Sigmoid colon (tissue), 7 donors: Measurements from ENCODE around the gene ADAMTS12. TPM values are rescaled to one million over a fixed set of nuclear protein-coding genes. Genes with fewer than 3 reads are reported as not detected.
A peak's percentile ranks its signal among the peaks of the same experiment; 100 is the strongest.

Source experiments
- DNase-seq: peaks from one replicate; pipeline ENCODE4 v3.0.0-alpha.2; 2019
- H3K27ac ChIP-seq, 4 donors: fragments of 200-600 bp; sonication (generic); one replicate each; pipeline ENCODE4 v1.5.1; 2016 to 2019; ENCODE audit warnings: mild to moderate bottlenecking in 1 of 4
- H3K27me3 ChIP-seq, 3 donors: fragments of 200-600 bp; sonication (generic); one replicate each; pipeline ENCODE4 v1.5.1; 2019; ENCODE audit warnings: mild to moderate bottlenecking in 1 of 3
- H3K36me3 ChIP-seq, 4 donors: fragments of 200-600 bp; sonication (generic); one replicate each; pipeline ENCODE4 v1.5.1; 2016 to 2019
- H3K4me1 ChIP-seq, 4 donors: fragments of 200-600 bp; sonication (generic); one replicate each; pipeline ENCODE4 v1.5.1; 2017 to 2019
- H3K4me3 ChIP-seq, 4 donors: fragments of 200-600 bp; sonication (generic); one replicate each; pipeline ENCODE4 v1.5.1; 2017 to 2019; ENCODE audit warnings: mild to moderate bottlenecking in 2 of 4, moderate library complexity in 1 of 4
- H3K9me3 ChIP-seq, 4 donors: fragments of 200-600 bp in 3 of 4; sonication (generic) in 3 of 4; one replicate each; pipeline versions ENCODE4 v1.5.1 to v1.6.1; 2013 to 2019
- EP300 ChIP-seq, 4 donors: sonication (generic); formaldehyde crosslinking; IDR thresholded peaks; one replicate each; pipeline ENCODE4 v1.6.1; 2017; ENCODE audit warnings: antibody characterized with exemption in 4 of 4
- POLR2A ChIP-seq, 2 donors: fragments of 450-650 bp; IDR thresholded peaks; one replicate each; pipeline ENCODE4 v1.6.1; 2016; ENCODE audit warnings: antibody characterized with exemption in 2 of 2, mild to moderate bottlenecking in 2 of 2, moderate library complexity in 2 of 2
- POLR2AphosphoS5 ChIP-seq, 4 donors: sonication (generic); formaldehyde crosslinking; IDR thresholded peaks; one replicate each; pipeline ENCODE4 v1.6.1; 2017; ENCODE audit warnings: antibody characterized with exemption in 4 of 4
- WGBS, 2 donors: extraction: QIAGEN DNeasy Blood & Tissue Kit; methylation state at CpG; one replicate each; pipeline ENCODE4 v1.1.7; 2013; 5-methylcytosine and 5-hydroxymethylcytosine counted together
- intact Hi-C: fragments of 100-400 bp; cut with DNase I; formaldehyde crosslinking; loops from one replicate; pipeline ENCODE4 v1.15.1; 2023
- polyA plus RNA-seq, 3 donors: library from polyadenylated mRNA; stranded (reverse); fragments of 200-250 nt; gene quantifications; one replicate each; pipeline ENCODE4 v1.2.3, GENCODE V29; 2013
- total RNA-seq, 4 donors: library from RNA; depleted of rRNA; stranded (reverse); fragments of >200 nt; gene quantifications; one replicate each; pipeline ENCODE4 v1.1.0, GENCODE V29; 2016
- TF ChIP-seq, protein P1 (sequence below), 4 experiments: fragments of 450-650 bp in 3 of 4; fragments of 200-600 bp in 1 of 4; IDR thresholded peaks; one replicate each; pipeline ENCODE4 v1.5.1; 2016 to 2019; ENCODE audit warnings: antibody characterized with exemption in 4 of 4, mild to moderate bottlenecking in 3 of 4, moderate library complexity in 2 of 4
- donor health status: healthy with polysubstance abuse.
- donor health status: Bipolar disorder and iron deficiency.
- donor health status: healthy.

The ADAMTS12 gene
- total and polyA plus RNA-seq, 7 donors: 0.42 to 5.4 (median 2.7) TPM; not detected in 1

GRCh38 chr5:33715661-33716060 is 176.1 kb downstream of the ADAMTS12 start:
- WGBS, 2 donors: 38 to 62% methylated on average over 1 of the region's 1 CpG
- no peak overlapping the region for H3K27ac ChIP-seq
- intact Hi-C loops: no loop called here
- TF ChIP-seq POLR2A (IDR thresholded peaks at IDR 0.05) (no peak), POLR2AphosphoS5 (IDR thresholded peaks at IDR 0.05) (no peak), EP300 (IDR thresholded peaks at IDR 0.05) (no peak)
- TF ChIP-seq, protein P1, sequence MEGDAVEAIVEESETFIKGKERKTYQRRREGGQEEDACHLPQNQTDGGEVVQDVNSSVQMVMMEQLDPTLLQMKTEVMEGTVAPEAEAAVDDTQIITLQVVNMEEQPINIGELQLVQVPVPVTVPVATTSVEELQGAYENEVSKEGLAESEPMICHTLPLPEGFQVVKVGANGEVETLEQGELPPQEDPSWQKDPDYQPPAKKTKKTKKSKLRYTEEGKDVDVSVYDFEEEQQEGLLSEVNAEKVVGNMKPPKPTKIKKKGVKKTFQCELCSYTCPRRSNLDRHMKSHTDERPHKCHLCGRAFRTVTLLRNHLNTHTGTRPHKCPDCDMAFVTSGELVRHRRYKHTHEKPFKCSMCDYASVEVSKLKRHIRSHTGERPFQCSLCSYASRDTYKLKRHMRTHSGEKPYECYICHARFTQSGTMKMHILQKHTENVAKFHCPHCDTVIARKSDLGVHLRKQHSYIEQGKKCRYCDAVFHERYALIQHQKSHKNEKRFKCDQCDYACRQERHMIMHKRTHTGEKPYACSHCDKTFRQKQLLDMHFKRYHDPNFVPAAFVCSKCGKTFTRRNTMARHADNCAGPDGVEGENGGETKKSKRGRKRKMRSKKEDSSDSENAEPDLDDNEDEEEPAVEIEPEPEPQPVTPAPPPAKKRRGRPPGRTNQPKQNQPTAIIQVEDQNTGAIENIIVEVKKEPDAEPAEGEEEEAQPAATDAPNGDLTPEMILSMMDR (IDR thresholded peaks at IDR 0.05): no peak
- no peaks in the 10 kb centered on the region for H3K9me3 ChIP-seq
- no peaks in the 10 kb centered on the region for H3K36me3 ChIP-seq
- no peaks in the 10 kb centered on the region for H3K4me1 ChIP-seq
- no peak overlapping the region for H3K4me3 ChIP-seq
- no peak for DNase-seq
- no peaks in the 10 kb centered on the region for H3K27me3 ChIP-seq

DNA sequence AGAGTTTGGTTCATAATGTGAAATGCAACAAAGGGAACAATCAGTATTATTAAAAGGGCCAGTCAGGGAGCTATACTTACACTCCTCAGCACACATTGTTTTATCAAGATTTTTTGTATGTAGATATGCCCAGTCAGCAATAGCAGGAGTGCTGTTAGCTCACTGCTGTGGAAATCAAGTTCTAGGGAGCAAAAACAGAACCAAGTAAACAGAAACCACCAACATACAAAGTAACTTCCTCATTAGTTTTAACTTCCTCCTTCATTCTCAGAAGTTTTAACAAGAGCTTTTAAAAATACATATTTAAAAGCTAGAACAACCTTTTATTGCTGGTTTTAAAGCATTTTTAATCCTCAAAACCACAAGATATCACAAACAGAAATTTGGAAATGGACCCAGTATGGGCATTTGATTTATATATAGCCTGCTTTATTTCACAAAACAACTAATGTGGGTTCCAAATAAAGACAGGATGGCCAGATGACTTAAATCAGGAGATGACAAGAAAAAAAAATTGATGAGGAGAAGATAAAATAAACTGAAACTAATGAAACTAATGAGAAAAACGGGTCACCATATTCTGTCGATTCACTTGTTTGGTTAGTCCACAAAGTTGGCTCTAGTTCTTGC is 178.5 kb downstream of the ADAMTS12 start:
- Histone ChIP-seq H3K27me3 (no peaks in the 10 kb centered on the region), H3K27ac (peak overlapping the region in 2 of 4 donors; percentile 15 to 55), H3K4me1 (no peaks in the 10 kb centered on the region), H3K4me3 (no peak overlapping the region), H3K36me3 (no peaks in the 10 kb centered on the region), H3K9me3 (no peaks in the 10 kb centered on the region)
- TF ChIP-seq, protein P1 (IDR thresholded peaks at IDR 0.05): no peak
- no peak for TF ChIP-seq POLR2AphosphoS5 (IDR thresholded peaks at IDR 0.05)
- TF ChIP-seq POLR2A (IDR thresholded peaks at IDR 0.05): no peak
- no peak for TF ChIP-seq EP300 (IDR thresholded peaks at IDR 0.05)
- intact Hi-C loops: no loop called here
- 37 to 38% methylated on average over 2 of the region's 2 CpGs for WGBS, 2 donors
- DNase-seq: no peak

DNA sequence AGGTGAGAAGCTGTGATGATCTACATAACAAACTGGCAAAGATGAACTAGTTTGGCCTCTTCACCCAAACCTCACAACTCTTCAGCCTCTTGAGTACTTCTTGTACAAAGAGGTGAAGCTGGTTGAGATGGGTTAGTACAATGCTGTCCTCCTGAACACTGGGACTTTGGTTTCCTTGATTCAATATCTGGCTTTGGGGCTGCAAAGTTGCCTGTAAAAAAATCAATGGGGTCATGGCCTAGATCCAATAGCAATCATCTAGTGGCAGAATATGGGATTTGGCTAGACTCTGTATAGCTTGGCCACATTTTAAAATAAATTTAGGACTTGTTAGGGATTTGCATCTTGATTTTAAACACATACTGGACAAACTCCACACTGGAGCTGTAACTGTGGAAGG is 179.1 kb downstream of the ADAMTS12 start:
- no peak for DNase-seq
- peak overlapping the region in 1 of 4 donors; percentile 55 for H3K27ac ChIP-seq
- H3K9me3 ChIP-seq: no peaks in the 10 kb centered on the region
- no peaks in the 10 kb centered on the region for H3K4me1 ChIP-seq
- no peaks in the 10 kb centered on the region for H3K36me3 ChIP-seq
- H3K27me3 ChIP-seq: no peaks in the 10 kb centered on the region
- H3K4me3 ChIP-seq: no peak overlapping the region
- TF ChIP-seq EP300 (IDR thresholded peaks at IDR 0.05): no peak
- intact Hi-C loops: no loop called here

GRCh38 chr5:33711094-33711679 is 180.6 kb downstream of the ADAMTS12 start:
- TF ChIP-seq EP300 (IDR thresholded peaks at IDR 0.05): no peak
- TF ChIP-seq POLR2A (IDR thresholded peaks at IDR 0.05): no peak
- TF ChIP-seq, protein P1 (IDR thresholded peaks at IDR 0.05): no peak
- no peak for TF ChIP-seq POLR2AphosphoS5 (IDR thresholded peaks at IDR 0.05)

GRCh38 chr5:33702867-33703266 is 188.9 kb downstream of the ADAMTS12 start:
- no peak overlapping the region for H3K27ac ChIP-seq
- 86 to 89% methylated on average over 3 of the region's 3 CpGs for WGBS, 2 donors
- peaks cover 0 to 3% (median 0%) of the 10 kb centered on the region in 4 donors for H3K9me3 ChIP-seq
- H3K27me3 ChIP-seq: no peaks in the 10 kb centered on the region
- DNase-seq: no peak
- no peak overlapping the region for H3K4me3 ChIP-seq
- H3K36me3 ChIP-seq: no peaks in the 10 kb centered on the region
- intact Hi-C loops: no loop called here
- H3K4me1 ChIP-seq: no peaks in the 10 kb centered on the region
- no peak for TF ChIP-seq POLR2A (IDR thresholded peaks at IDR 0.05)
- TF ChIP-seq POLR2AphosphoS5 (IDR thresholded peaks at IDR 0.05): no peak
- TF ChIP-seq EP300 (IDR thresholded peaks at IDR 0.05): no peak
- TF ChIP-seq, protein P1 (IDR thresholded peaks at IDR 0.05): no peak

More at GRCh38 chr5:33711094-33711679, 180.6 kb downstream of the ADAMTS12 start:
- Histone ChIP-seq H3K9me3 (peaks cover 0 to 3% (median 0%) of the 10 kb centered on the region in 4 donors), H3K27me3 (no peaks in the 10 kb centered on the region), H3K36me3 (no peaks in the 10 kb centered on the region), H3K4me1 (no peaks in the 10 kb centered on the region), H3K27ac (no peak overlapping the region), H3K4me3 (no peak overlapping the region)
- intact Hi-C loops: no loop called here
- DNase-seq: peak; percentile 73
- WGBS, 2 donors: 59 to 71% methylated on average over 3 of the region's 3 CpGs
